Measurements from ENCODE around the gene NIPAL1.
"Not testable (repeated sequence)": the region's sequence is repeated elsewhere in the genome, so short reads cannot be mapped to it uniquely, and the experiment has no call there.

Gene NIPAL1

DNA sequence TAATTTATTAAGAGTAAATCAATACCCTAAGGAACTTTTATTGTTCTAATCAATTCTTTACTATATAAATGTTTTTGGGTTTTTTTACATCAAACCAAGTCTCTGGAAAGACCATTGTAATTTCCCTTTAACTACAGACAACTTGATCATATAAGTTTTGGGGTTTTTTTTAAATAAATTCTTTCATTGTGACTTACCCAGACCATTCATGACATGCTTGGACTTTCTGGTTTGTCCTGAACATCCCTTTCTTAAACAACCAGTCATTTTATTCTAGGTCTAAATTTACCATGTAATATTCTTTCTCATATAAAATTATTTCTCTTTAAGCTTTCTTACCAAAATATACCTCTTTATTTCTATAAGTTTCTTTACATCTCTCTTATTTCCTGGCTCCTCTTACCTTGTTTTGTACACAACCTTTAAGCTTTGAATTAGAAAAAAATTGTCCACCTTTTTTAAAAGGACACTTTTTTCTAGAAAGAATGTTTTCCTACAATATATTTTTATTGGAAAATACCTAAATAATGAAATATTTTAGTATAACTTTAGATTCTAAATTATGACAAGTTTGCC is 8.5 kb upstream of the NIPAL1 start:
- H3K9me3 ChIP-seq (ENCODE audit: low read length): no peaks in the 10 kb centered on the region
- no peaks in the 10 kb centered on the region for H3K4me1 ChIP-seq (ENCODE audit: insufficient read depth, low read length)
- no peaks in the 10 kb centered on the region for H3K27me3 ChIP-seq (ENCODE audit: control insufficient read depth in 1 of 2, insufficient read depth in 2 of 2, low read length in 2 of 2)
- H3K4me3 ChIP-seq (ENCODE audit: low read depth in 1 of 2, low read length in 2 of 2): no peak overlapping the region
- no peaks in the 10 kb centered on the region for H3K36me3 ChIP-seq (ENCODE audit: insufficient read depth, low read length)
- H3K9ac ChIP-seq (ENCODE audit: low read length): no peak overlapping the region
- no peak overlapping the region for H3K27ac ChIP-seq (ENCODE audit: low read depth, low read length)

DNA sequence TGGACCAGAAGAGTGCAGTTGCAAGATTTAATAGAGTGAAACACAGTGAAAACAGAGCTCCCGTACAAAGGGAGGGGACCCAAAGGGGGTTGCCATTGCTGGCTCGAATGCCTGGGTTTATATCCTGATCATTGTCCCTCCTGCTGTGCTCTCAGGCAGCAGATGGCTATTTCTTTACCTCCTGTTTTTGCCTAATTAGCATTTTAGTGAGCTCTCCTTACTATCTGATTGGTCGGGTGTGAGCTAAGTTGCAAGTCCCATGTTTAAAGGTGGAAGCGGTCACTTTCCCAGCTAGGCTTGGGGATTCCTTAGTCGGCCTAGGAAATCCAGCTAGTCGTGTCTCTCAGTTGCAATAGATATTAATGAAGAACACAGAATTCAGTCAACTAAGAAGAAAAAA is 5.7 kb upstream of the NIPAL1 start:
- H3K4me3 ChIP-seq (ENCODE audit: low read depth in 1 of 2, low read length in 2 of 2); H3K27me3 ChIP-seq (ENCODE audit: control insufficient read depth in 1 of 2, insufficient read depth in 2 of 2, low read length in 2 of 2); H3K27ac ChIP-seq (ENCODE audit: low read depth, low read length); H3K4me1 ChIP-seq (ENCODE audit: insufficient read depth, low read length); H3K9ac ChIP-seq (ENCODE audit: low read length); H3K9me3 ChIP-seq (ENCODE audit: low read length); H3K36me3 ChIP-seq (ENCODE audit: insufficient read depth, low read length): not testable (repeated sequence)

DNA sequence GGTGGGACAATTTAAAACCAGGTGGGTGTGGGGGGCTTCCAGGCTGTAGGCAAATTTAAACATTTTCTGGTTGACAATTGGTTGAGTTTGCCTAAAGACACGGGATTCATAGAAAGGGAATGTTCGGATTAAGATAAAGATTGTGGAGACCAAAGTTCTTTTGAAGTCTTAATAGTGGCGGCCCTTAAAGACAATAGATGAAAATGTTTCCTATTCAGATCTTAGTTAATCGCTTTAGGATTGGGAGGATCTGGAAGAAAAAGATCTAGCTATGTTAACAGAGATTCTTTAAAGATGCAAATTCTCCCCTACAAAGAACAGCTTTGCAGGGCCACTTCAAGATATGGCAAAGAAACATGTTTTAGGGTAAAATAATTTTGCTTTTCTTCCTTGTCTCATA is 4.8 kb upstream of the NIPAL1 start:
- no peaks in the 10 kb centered on the region for H3K9me3 ChIP-seq (ENCODE audit: low read length)
- H3K4me1 ChIP-seq (ENCODE audit: insufficient read depth, low read length): no peaks in the 10 kb centered on the region
- H3K27me3 ChIP-seq (ENCODE audit: control insufficient read depth in 1 of 2, insufficient read depth in 2 of 2, low read length in 2 of 2): peaks cover 0 to 1% of the 10 kb centered on the region in 2 donors
- H3K36me3 ChIP-seq (ENCODE audit: insufficient read depth, low read length): no peaks in the 10 kb centered on the region
- no peak overlapping the region for H3K9ac ChIP-seq (ENCODE audit: low read length)
- no peak overlapping the region for H3K27ac ChIP-seq (ENCODE audit: low read depth, low read length)
- no peak overlapping the region for H3K4me3 ChIP-seq (ENCODE audit: low read depth in 1 of 2, low read length in 2 of 2)

DNA sequence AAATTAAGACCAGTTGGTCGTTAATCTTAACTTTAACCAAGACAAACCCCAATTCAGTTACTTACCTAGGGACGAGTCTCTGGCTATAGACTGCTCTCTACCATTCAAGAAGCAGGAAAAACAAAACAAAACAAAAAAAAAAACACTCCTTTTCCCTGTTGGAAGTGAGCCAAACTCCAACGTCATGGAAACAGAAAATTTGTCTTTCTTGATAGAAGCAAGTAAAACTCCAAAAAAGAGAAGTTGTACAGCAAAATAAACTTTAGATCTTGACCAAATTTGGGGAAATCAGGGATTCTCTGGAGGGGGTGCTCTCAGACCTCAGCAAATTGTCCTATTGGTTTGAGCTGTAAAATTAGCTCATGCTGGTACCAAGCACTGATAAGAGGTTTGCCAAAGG is 3.7 kb upstream of the NIPAL1 start:
- no peak overlapping the region for H3K9ac ChIP-seq (ENCODE audit: low read length)
- H3K36me3 ChIP-seq (ENCODE audit: insufficient read depth, low read length): no peaks in the 10 kb centered on the region
- H3K27me3 ChIP-seq (ENCODE audit: control insufficient read depth in 1 of 2, insufficient read depth in 2 of 2, low read length in 2 of 2): peaks cover 0 to 10% of the 10 kb centered on the region in 2 donors
- no peak overlapping the region for H3K4me3 ChIP-seq (ENCODE audit: low read depth in 1 of 2, low read length in 2 of 2)
- no peaks in the 10 kb centered on the region for H3K9me3 ChIP-seq (ENCODE audit: low read length)
- no peak overlapping the region for H3K27ac ChIP-seq (ENCODE audit: low read depth, low read length)
- peaks cover 4% of the 10 kb centered on the region for H3K4me1 ChIP-seq (ENCODE audit: insufficient read depth, low read length)

DNA sequence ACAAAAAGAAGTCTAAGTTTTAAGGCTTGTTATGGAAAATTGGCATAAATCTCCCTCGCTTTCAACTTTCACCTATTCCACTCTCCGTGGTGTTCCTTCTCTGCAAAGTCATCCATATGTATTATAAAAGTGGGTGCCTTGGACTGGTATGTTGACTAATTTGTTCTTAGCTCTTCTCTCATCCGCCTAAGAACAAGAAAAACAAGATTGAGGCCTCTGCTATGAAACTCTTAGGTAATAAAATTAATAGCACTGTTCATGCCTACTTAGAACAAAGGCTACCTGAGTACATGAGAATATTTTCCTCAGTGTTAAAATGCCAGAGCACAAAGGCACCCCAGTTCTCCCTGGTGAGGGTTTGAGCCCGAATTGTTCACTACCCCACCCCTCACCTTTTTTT is 1.4 kb upstream of the NIPAL1 start:
- Histone ChIP-seq H3K4me1 (ENCODE audit: insufficient read depth, low read length) (peaks cover 4% of the 10 kb centered on the region), H3K27me3 (ENCODE audit: control insufficient read depth in 1 of 2, insufficient read depth in 2 of 2, low read length in 2 of 2) (peaks cover 0 to 10% of the 10 kb centered on the region in 2 donors), H3K27ac (ENCODE audit: low read depth, low read length) (no peak overlapping the region), H3K9me3 (ENCODE audit: low read length) (no peaks in the 10 kb centered on the region), H3K9ac (ENCODE audit: low read length) (no peak overlapping the region), H3K36me3 (ENCODE audit: insufficient read depth, low read length) (no peaks in the 10 kb centered on the region), H3K4me3 (ENCODE audit: low read depth in 1 of 2, low read length in 2 of 2) (no peak overlapping the region)

DNA sequence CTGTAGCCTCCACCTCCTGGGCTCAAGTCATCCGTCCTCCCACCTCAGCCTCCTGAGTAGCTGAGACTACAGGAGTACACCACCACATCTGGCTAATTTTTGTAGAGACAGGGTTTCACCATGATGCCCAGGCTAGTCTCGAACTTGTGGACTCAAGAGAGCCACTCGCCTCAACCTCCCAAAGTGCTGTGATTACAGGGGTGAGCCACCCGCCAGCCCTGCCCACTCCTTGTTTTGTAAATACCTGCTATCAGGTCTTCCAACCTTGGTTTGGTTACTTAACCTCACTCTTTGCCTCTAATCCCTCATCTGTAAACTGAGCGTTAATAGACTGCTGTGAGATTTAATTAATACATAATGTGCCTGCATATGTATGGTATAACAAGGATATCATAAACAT is 894 bp upstream of the NIPAL1 start:
- no peak overlapping the region for H3K4me3 ChIP-seq (ENCODE audit: low read depth in 1 of 2, low read length in 2 of 2)
- no peak overlapping the region for H3K27ac ChIP-seq (ENCODE audit: low read depth, low read length)
- no peak overlapping the region for H3K9ac ChIP-seq (ENCODE audit: low read length)

DNA sequence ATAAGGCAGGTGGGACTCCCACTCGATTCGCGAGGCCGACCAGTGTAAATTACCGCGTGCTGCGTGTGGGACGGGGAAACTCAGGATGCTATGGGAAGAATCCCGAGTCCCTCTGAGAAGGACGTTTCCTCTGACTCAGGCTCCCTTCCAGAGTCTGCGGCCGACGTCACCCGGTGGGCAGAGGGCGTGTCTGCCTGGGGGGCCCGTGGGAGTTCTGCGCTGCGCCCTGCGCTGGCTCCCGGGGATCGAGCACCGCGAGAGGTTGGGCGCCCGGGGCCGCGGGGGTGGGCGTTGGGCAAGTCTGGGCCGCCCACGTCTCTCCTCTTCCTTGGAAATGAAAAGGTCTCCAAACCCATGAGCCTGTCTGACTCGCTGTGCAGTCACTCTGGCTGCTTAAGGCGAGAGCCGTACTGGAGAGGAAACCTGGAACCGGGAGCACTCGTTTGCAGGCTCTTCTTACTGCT is 568 bp downstream of the NIPAL1 start:
- H3K9ac ChIP-seq (ENCODE audit: low read length): no peak overlapping the region
- no peaks in the 10 kb centered on the region for H3K9me3 ChIP-seq (ENCODE audit: low read length)
- peaks cover 4% of the 10 kb centered on the region for H3K4me1 ChIP-seq (ENCODE audit: insufficient read depth, low read length)
- H3K36me3 ChIP-seq (ENCODE audit: insufficient read depth, low read length): no peaks in the 10 kb centered on the region
- peak overlapping the region; percentile 69 to 72 for H3K4me3 ChIP-seq (ENCODE audit: low read depth in 1 of 2, low read length in 2 of 2)
- H3K27me3 ChIP-seq (ENCODE audit: control insufficient read depth in 1 of 2, insufficient read depth in 2 of 2, low read length in 2 of 2): peaks cover 0 to 10% of the 10 kb centered on the region in 2 donors
- no peak overlapping the region for H3K27ac ChIP-seq (ENCODE audit: low read depth, low read length)

More for the DNA sequence above, 894 bp upstream of the NIPAL1 start:
- Histone ChIP-seq H3K4me1 (ENCODE audit: insufficient read depth, low read length) (peaks cover 4% of the 10 kb centered on the region), H3K27me3 (ENCODE audit: control insufficient read depth in 1 of 2, insufficient read depth in 2 of 2, low read length in 2 of 2) (peaks cover 0 to 10% of the 10 kb centered on the region in 2 donors), H3K9me3 (ENCODE audit: low read length) (no peaks in the 10 kb centered on the region), H3K36me3 (ENCODE audit: insufficient read depth, low read length) (no peaks in the 10 kb centered on the region)

DNA sequence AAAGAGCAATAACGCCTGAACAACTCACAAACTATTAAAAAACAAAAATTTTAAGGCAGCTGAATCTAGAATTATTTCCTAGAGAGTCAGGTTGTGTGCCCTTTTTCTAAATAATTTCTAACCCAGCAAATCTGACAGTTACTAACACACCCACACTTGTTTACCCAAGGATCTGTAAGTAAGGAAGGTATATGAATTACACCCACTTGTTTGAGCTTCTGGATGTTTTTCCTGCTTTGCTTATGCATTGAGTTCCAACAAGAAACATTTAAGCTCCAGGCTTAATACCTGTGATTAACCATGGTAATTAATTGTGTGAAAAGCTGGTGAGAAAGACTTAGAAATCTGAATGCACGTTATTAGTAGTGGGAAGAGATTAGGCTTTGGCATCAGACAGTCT is 1.5 kb downstream of the NIPAL1 start:
- Histone ChIP-seq H3K9ac (ENCODE audit: low read length) (no peak overlapping the region), H3K4me3 (ENCODE audit: low read depth in 1 of 2, low read length in 2 of 2) (no peak overlapping the region), H3K9me3 (ENCODE audit: low read length) (no peaks in the 10 kb centered on the region), H3K27ac (ENCODE audit: low read depth, low read length) (no peak overlapping the region), H3K4me1 (ENCODE audit: insufficient read depth, low read length) (peaks cover 4% of the 10 kb centered on the region), H3K36me3 (ENCODE audit: insufficient read depth, low read length) (no peaks in the 10 kb centered on the region), H3K27me3 (ENCODE audit: control insufficient read depth in 1 of 2, insufficient read depth in 2 of 2, low read length in 2 of 2) (peaks cover 0 to 10% of the 10 kb centered on the region in 2 donors)

DNA sequence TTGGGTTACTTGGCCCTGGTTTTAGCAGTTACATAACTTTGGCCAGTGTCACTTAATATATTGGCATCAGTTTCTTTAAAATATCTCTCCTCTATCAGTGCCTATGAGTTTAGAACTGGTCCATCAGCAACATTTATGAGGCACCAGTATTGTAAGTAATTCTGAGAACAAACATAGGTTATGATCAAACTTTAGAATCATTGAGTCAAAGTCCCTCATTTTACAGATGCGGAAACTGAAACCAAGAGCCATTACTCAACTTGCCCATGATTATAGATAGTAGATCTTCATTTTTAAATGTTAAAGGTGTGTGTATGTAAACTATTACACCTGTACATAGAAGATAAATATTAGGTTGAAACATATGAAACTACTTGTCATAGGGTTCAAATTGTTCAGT is 4.5 kb downstream of the NIPAL1 start:
- peaks cover 0 to 10% of the 10 kb centered on the region in 2 donors for H3K27me3 ChIP-seq (ENCODE audit: control insufficient read depth in 1 of 2, insufficient read depth in 2 of 2, low read length in 2 of 2)
- no peaks in the 10 kb centered on the region for H3K9me3 ChIP-seq (ENCODE audit: low read length)
- H3K27ac ChIP-seq (ENCODE audit: low read depth, low read length): no peak overlapping the region
- no peaks in the 10 kb centered on the region for H3K36me3 ChIP-seq (ENCODE audit: insufficient read depth, low read length)
- peaks cover 4% of the 10 kb centered on the region for H3K4me1 ChIP-seq (ENCODE audit: insufficient read depth, low read length)
- no peak overlapping the region for H3K4me3 ChIP-seq (ENCODE audit: low read depth in 1 of 2, low read length in 2 of 2)
- no peak overlapping the region for H3K9ac ChIP-seq (ENCODE audit: low read length)

DNA sequence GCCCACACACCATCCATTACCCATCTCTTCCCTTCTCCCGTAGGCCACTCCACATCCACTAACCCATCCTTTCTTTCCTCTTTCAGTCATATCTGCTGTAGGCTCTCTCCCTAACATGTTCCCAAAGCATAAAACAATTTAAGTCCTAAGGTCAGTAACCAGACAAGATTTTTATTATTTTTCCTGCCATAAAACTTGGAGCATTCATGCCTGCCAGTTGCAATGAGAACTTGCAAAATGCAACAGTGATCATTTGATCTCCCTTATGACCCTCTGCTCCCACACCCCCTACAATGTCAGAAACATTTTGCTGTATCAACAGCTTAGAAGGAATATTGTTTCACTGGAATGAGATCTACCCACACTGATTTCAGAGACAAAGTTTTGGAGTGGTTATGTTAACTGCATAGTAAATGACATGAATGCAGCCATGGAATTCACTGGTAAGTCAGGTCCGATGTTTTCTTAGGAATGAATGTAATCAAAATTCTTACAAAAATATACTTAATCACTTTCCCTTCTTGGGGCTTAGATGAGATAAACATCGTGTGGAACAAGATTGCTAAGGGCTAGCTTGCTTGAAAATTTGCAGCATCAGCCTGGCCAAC is 5.7 kb downstream of the NIPAL1 start:
- H3K4me1 ChIP-seq (ENCODE audit: insufficient read depth, low read length): peaks cover 2% of the 10 kb centered on the region
- H3K27ac ChIP-seq (ENCODE audit: low read depth, low read length): no peak overlapping the region
- no peaks in the 10 kb centered on the region for H3K36me3 ChIP-seq (ENCODE audit: insufficient read depth, low read length)
- H3K27me3 ChIP-seq (ENCODE audit: control insufficient read depth in 1 of 2, insufficient read depth in 2 of 2, low read length in 2 of 2): peaks cover 0 to 3% of the 10 kb centered on the region in 2 donors
- H3K4me3 ChIP-seq (ENCODE audit: low read depth in 1 of 2, low read length in 2 of 2): no peak overlapping the region
- H3K9me3 ChIP-seq (ENCODE audit: low read length): no peaks in the 10 kb centered on the region
- H3K9ac ChIP-seq (ENCODE audit: low read length): no peak overlapping the region

DNA sequence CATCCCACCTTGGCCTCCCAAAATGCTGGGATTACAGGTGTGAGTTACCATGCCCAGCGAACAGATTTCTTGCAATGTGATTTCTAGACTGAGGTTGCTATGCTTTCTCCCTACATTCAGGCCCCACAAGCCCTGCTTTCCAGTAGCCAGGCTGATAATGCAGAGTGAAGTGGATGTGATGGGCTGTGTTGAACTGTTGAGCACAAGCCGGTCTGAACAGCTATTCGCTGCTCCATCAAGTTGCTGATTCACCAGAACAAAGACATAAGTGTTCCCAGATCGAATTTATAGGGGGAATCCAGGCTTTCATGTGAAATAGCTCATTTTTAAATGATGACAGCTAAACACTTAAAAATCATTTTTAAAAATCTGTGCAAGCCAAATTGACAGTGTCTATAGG is 8.0 kb downstream of the NIPAL1 start:
- H3K36me3 ChIP-seq (ENCODE audit: insufficient read depth, low read length): no peaks in the 10 kb centered on the region
- H3K27me3 ChIP-seq (ENCODE audit: control insufficient read depth in 1 of 2, insufficient read depth in 2 of 2, low read length in 2 of 2): no peaks in the 10 kb centered on the region
- no peak overlapping the region for H3K27ac ChIP-seq (ENCODE audit: low read depth, low read length)
- H3K9me3 ChIP-seq (ENCODE audit: low read length): no peaks in the 10 kb centered on the region
- H3K4me3 ChIP-seq (ENCODE audit: low read depth in 1 of 2, low read length in 2 of 2): no peak overlapping the region
- H3K9ac ChIP-seq (ENCODE audit: low read length): no peak overlapping the region
- H3K4me1 ChIP-seq (ENCODE audit: insufficient read depth, low read length): no peaks in the 10 kb centered on the region

DNA sequence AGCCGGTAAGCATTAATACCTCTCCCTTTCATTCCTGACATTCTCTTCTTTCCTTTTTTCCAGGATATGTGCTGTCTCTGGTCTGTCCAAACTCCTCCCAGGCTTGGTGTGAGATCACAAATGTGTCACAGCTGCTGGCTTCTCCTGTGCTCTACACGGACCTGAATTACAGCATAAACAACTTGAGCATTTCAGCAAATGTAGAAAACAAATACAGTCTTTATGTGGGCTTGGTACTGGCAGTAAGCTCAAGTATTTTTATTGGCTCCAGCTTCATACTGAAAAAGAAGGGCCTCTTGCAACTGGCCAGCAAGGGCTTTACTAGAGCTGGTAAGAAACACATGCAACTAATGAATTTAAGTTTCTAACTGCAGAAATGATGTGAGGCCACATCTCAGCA is 8.4 kb downstream of the NIPAL1 start:
- Histone ChIP-seq H3K9me3 (ENCODE audit: low read length) (no peaks in the 10 kb centered on the region), H3K27me3 (ENCODE audit: control insufficient read depth in 1 of 2, insufficient read depth in 2 of 2, low read length in 2 of 2) (no peaks in the 10 kb centered on the region), H3K4me3 (ENCODE audit: low read depth in 1 of 2, low read length in 2 of 2) (no peak overlapping the region), H3K9ac (ENCODE audit: low read length) (no peak overlapping the region), H3K4me1 (ENCODE audit: insufficient read depth, low read length) (no peaks in the 10 kb centered on the region), H3K27ac (ENCODE audit: low read depth, low read length) (no peak overlapping the region), H3K36me3 (ENCODE audit: insufficient read depth, low read length) (no peaks in the 10 kb centered on the region)
